ENCODE results near the gene AP1S3.
"Not testable (repeated sequence)": the region's sequence is repeated elsewhere in the genome, so short reads cannot be mapped to it uniquely, and the experiment has no call there.

Gene AP1S3

DNA sequence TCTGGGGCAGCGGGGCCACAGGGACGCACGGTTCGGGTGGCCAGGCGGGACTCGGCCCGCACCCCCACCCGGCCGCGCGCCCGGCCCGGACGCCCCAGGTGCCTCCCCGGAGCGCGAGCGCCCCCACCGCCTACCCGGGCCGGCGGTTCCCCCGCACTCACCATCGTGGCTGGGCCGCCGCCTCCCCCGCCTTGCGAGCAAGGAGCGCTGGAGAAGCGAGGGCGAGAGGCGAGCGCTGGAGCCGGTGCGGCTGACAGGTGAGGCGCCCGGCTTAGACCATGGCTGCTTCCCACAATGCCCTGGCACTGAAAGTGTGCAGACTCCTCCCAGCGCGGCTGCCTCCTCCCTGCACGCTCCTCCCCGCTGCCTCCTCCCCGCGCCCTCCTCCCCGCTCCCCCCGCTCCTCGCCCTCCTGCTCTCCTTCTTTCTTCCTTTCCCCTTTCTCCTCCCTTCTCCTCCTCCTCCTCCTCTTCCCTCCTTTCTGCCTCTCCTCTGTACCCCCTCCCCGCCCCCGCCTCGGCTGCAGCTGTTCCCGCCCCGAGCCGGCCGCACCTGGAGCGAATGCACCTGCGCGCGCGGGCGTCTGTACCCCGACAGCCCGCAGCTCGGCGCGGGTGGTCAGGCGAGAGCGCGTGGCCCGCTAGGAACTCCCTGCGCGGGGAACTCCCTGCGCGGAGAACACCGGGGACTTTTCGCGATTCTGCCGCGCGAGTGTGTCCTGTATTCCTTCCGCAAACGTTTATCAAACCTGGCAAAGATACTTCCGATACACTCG is at the start of gene AP1S3:
Gene AP1S3, minus strand, starts transcription at position 296 of the 775 bp plus-strand sequence. Its CDS starts 132 bp downstream, at position 164.
- no peak for FAIRE-seq

DNA sequence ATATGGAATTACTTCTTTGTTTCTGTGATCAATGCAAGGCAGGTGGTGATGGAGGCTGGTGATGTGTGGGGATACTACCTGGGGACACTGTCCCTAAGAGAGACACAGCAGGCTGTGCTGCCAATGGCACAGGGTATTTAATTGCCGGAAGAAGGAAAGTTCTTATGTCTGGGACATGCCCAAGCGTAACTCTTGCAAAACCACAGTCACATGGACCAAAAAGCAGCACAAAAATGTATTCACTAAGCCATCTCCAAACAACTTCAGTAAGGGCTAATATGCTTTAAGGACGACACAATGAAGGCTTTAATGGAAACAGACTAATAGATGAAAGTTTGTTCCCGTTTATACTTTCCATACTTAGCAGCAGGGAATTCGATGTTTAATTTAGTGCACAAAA is 49.7 kb upstream of the AP1S3 start:
- no peak for FAIRE-seq

DNA sequence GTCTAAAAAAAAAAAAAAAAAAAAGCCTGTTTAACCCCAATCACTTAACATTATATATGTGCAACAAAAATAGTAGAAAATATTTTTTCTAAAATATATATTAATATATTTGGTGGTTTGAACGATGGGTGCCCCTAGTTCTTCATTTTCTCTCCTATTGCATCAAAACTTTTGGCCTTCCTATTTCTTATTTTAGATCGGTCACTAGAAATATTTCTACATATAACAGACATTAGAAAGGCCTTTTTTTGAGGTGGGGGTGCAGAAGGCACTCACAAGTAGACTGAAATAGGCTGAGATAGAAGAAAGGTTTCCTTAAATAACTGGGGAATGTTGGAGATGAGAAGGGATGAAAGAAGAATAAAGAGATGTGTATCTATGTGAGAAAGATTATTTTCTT is 49.3 kb upstream of the AP1S3 start:
- FAIRE-seq = no peak

DNA sequence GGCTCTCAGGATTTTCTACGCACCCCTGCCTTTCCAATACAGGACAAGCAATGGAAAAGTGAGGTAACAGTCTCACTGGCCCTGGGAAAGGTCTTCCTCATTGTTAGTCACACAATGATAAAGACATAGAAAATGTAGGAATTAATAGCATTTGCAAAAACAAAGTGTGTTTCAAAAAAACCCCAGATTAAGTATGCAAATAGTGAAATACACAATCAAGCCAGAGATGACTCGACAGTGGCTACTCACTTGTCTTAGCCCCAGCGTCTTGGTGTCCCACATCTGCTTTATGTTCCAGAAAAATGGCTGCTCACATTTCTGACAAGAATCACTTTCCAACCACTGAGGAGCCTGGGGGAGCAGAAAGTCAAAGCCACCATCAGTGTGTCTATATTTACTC is 47.0 kb upstream of the AP1S3 start:
- FAIRE-seq = no peak

DNA sequence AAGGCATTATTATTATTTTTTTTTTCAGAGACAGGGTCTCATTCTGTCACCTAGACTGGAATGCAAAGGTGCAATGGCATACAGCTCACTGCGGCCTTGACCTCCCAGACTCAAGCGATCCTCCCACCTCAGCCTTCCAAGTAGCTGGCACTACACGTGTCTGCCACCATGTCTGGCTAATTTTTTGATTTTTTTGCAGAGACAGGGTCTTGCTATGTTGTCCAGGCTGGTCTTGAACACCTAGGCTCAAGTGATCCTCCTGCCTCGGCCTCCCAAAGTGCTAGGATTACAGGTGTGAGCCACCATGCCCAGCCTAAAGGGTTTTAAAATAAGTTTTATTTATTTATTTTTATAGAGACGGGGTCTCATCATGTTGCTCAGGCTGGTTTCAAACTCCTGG is 45.3 kb upstream of the AP1S3 start:
- no peak for FAIRE-seq

DNA sequence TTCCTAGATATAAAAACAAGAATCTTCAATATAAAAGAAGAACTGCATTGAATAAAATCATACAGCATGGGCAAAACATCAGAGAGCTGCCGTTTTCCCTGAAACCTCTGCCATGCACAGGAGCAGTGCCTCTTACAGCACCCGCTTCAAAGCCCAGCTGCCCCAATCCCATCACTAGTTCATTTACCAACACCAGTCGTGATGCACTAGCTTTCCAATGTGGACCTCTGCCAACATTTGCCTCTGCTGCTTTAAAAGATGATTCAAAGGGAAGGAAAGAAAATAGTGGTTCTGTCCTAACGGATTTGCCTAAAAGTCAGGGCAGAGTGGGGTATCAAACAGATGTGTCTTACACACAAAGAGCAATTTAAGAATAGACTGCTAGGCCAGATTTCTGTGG is 43.4 kb upstream of the AP1S3 start:
- FAIRE-seq = no peak

DNA sequence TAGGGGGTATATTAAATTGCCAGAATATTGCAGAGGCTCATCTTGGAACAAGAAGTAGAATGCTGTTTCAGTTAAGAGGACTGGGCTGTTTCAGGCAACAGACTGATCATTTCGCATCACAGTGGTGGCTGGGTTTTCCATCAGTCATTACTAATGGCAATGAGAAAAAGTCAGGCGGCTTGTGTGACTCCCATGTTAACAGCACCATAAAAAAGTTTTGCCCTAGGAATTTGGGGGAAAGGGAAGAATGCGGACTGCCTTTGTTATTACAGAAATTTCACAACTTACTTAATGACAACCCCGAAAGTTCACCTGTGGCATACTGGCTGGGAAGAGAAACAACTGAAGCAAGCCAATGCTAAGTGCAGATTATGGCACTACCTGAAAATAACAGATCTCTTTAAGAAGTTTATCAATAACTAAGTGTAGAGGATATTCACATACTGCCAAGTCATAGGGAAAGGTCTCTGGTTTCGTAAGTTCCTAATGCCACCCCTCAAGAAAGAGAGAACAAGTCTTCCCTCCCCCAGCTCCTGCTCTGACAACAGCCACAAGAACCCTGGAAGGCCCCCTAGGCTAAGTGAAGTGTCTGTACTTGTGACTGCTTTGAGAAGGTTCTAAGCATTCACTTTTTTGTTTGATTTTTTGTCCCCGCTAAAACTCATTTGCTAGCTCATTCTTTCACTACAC is 40.5 kb upstream of the AP1S3 start:
- FAIRE-seq = no peak

DNA sequence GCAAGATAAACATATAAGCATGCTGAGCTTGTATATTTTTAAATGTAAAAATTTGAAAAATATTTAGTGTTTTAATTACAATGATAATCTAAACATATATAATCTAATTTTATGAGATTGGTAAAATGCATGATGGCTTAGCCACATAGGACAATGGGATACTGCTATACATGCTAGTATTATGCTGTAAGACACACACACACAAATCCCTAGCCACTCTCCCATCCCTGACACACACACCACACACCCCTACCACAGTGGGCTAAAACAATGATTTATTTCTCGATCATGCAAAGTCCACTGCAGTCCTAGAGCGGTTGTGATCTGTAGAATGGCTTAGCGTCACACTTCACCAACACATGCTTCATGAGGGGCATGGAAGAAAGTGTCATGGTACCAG is 36.3 kb upstream of the AP1S3 start:
- FAIRE-seq = peak; percentile 55

DNA sequence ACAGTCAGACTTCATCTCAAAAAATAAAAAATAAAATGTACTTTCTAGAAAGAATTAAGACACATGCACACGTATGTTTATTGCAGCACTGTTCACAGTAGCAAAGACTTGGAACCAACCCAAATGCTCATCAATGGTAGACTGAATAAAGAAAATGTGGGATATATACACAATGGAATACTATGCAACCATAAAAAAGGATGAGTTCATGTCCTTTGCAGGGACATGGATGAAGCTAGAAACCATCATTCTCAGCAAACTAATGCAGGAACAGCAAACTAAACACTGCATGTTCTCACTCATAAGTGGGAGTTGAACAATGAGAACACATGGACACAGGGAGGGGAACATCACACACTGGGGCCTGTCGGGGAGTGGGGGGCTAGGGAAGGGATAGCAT is 35.4 kb upstream of the AP1S3 start:
- FAIRE-seq = not testable (repeated sequence)

DNA sequence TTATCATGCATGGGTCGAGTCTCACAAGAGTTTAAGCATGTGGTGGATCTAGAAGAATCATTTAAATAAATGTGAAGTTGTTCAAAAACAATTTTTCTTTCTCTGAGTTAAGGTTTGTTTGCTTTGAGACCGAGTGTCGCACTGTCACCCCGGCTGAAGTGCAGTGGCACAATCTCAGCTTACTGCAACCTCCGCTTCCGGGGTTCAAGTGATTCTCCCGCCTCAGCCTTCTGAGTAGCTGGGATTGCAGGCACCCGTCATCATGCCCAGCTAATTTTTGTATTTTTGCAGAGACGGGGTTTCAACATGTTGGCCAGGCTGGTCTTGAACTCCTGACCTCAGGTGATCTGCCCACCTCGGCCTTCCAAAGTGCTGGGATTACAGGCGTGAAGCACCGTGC is 34.3 kb upstream of the AP1S3 start:
- not testable (repeated sequence) for FAIRE-seq

DNA sequence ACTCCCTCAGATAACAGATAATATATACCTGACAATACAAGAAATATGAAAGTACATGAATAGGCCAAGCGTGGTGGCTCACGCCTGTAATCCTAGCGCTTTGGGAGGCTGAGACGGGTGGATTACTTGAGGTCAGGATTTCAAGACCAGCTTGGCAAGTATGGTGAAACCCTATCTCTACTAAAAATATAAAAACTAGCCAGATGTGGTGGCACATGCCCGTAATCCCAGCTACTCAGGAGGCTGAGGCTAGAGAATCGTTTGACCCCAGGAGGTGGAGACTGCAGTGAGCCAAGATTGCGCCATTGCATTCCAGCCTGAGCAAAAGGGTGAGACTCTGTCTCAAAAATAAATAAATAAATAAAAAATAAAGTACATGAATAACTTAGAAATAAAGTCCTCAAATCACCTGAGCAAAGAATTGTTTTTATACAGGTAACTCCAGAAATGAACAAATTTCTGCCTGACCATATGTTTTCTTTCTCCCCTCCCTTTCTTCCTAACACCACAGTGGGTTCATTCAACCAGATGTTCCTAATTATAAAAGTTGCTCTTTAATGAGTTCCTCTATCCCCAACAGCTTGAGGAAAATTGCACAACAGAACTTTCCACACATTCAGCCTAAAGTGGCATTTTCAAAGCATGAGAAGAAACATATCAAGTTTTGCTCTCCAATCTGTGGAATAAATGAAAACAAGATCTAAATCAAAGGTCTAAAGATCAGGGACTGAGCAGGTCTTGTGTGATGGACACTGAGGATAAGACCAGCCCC is 33.6 kb upstream of the AP1S3 start:
- FAIRE-seq = no peak

DNA sequence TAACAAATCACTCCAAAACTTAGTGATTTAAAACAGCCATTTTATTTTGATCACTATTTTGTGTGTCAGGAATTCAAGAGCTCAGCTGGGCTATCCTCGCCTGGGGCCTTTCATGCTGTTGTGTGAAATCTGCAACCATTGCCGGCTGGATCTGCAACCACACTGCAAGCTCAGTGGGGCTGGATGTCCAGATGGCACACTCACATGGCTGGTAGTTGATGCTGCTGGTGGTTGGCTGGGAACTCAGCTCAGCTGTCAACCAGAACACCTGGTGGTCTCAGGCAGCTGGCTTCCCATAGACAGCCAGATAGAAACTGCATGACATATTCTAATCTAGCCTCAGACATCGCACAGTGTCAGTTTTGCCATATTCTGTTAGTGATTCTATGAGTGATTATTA is 30.6 kb upstream of the AP1S3 start:
- no peak for FAIRE-seq

DNA sequence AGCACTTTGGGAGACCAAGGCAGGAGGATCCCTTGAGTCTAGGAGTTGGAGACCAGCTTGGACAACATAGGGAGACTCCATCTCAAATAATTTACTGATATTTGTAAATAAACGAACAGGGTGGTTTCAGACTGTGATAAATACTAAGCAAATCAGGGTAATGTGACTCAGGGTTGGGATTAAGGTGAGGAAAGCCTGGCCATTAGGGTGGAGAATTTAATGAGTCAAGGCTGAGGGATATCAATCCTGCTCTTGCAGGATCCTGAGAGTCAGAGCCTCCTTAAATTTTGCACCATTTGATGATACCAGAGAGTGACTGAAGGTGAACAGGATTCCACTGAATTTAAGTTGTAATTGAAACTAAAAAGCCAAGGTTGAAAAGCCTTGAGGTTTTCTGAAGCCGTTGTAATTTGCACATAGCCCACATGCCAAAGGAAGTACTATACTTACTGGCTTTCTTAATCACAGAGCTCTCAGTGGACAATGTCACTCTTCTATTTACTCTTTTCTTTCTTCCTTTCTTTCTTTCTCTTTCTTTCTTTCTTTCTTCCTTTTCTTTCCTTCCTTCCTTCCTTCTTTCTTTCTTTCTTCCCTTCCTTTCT is 28.6 kb upstream of the AP1S3 start:
- FAIRE-seq = no peak

DNA sequence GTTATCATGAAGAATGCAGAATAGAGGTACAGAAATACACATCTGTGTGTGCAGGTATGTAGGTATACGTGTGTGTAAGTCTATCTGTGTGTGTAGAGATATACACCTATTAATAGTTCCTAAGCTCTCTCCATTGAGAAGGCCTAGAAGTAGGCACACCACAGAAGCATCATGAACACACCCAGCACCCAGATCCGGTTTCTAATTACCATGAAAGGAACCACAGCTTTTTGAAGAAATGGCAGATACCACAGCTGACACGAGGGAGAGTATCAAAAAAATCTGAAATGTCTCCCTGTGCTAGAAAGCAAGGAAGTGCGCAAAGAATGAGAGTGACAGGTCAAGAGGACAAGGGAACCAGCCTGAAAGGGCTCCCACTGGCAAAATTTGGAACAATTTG is 27.7 kb upstream of the AP1S3 start:
- no peak for FAIRE-seq

DNA sequence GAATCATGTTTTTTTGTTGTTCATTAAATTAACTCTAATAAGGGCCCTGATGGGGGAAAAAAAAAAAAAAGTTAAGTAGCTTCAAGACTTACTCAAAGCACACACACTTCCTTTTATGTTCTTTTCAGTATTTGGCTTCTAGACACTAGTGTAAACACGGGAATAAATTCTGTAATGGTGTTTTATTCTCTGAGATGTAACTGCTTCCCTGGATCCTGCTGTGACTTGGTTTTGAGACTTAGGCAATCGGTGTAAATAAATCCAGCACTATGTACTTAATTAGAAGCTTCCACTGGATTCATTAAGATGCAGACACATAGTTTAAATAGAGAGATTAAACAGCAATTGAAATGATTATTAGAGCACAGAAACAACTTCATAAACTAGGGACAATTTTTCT is 26.1 kb upstream of the AP1S3 start:
- no peak for FAIRE-seq

DNA sequence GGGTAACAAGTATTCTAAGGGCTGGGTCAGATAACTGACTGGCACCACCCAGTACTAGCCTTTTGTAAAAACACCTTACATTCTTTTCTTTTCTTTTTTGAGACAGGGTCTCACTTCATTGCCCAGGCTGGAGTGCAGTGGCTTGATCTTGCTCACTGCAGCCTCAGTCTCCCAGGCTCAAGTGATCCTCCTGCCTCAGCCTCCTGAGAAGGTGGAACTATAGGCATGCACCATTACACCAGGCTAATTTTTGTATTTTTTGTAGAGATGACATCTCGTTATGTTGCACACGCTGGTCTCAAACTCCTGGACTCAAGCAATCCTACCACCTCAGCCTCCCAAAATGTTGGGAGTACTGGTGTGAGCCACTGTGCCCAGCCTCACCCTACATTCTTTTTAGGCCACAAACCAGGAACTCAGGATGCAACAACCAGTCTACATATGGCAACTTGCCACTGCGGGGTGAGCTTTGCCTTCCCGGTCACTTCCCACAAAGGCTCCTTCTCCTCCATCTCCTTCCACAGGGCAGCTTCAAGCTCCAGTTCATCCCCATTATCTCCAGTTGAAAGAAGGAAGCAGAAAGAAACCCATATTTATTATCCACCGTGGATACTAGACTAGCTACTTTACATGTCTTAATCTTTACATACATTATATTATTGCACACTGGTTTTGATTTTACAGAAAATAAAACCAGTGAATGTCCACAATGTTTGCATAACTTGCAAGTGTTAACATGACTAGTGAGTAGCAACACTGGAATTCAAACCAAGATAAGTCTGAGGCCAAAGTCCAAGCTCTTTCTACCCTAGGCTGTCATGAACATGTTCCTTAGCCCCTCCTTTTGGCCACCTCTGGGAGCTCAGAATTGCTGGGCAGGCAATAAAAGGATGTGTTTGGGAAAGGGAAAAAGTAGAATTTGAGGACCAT is 23.7 kb upstream of the AP1S3 start:
- FAIRE-seq = no peak

DNA sequence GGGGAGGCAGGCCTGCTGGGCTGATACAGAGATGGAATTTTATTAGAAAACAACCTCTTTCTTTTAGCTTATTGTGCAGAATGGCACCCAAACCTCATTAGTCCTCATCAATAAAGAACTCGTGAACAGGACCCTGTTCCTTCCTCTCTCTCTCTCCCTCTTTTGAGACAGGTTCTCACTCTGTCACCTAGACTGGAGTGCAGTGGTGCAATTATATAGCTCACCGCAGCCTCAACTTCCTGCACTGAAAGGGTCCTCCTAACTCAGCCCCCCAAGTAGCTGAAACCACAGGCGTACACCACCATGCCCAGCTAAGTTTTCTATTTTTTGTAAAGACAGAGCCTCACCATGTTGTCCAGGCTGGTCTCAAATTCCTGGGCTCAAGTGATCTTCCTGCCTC is 21.7 kb upstream of the AP1S3 start:
- no peak for FAIRE-seq

DNA sequence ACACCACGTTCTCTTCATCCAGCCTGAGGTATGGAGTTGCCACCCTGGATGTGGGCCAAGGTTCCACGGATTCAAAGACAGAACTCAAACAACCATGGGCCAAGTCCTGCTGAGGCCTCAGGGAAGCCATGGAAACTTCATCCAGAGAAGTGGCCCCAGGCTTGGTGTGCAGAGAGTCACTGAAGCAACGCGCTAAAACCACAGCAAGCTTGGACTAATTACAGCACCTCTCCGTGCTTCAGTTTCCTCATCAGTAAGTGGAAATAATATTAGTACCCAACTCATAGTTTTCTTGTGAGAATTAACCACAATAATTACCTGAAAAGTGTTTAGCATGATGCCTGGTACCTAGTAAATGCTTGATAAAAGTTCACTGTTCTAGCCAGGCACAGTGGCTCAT is 19.2 kb upstream of the AP1S3 start:
- no peak for FAIRE-seq

DNA sequence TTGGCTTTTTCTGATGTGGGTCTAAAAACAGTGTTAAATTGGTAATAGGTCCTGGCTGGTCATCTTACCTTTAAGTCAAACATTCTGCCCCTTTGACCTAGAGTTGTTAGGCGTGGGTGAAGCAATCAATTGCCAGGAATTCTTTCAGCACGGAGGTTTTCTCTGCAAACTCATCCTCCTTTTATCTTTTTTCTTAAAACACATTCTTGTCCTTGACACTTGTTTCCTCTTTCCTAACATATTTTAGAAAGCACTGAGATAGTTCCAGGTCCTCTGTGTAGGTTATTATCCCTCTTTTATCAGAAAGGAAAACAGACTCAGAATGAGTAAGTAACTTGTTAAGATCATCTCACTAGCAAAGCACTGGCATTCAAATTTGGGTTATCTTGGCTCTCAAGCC is 18.6 kb upstream of the AP1S3 start:
- FAIRE-seq = no peak

DNA sequence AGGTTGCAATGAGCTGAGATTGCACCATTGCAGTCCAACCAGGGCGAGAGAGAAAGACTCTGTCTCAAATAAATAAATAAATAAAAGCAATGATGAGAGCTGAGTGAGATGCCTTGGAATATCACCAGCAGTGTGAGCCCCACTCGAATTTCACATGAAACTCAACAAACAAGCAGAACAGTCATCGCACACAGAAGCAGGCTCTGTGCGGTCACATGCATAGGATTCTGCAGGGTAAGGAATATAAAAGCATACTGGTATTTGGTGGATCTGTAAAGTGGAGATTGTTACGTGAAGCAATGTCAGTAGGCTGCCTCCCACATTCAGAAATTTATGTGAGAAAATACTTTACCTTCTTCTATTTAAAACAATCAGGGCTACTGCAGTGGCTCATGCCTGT is 18.0 kb upstream of the AP1S3 start:
- FAIRE-seq = no peak

DNA sequence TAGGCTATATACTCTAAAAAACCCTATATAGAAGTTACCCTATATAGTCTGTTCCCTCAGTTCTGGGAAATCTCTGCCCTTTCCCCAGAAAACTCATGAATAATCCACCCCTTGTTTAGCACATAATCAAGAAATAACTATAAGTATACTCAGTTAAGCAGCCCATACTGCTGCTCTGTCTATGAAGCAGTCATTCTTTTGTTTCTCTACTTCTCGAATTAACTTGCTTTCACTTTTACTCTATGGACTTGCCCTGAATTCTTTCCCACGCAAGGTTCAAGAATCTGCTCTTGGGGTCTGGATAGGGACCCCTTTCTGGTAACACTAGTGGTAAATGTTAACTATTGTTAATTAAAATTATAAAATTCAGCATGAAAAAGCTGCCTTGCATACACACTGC is 17.4 kb upstream of the AP1S3 start:
- FAIRE-seq = no peak

DNA sequence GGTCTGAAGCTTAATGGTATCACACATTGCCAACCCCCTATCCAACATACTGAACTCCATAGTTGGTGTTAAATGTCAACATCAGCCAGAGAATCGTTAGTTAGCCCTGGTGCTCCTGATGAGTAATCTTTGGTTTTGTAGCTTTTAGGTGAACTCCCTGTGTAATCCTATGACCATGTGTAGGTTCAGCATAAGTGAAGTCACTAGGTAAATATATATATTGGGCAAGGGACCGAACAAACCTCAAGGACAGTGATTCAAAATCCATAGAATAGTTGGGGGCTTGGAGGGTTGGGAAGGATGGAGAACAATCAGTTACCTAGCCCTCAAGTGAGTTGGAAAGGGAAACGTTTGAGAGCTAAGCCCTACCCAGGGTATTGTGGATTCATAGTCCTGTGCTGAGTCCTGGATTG is 16.0 kb upstream of the AP1S3 start:
- FAIRE-seq = no peak
